Activated naive CD4-positive, alpha-beta T cell treated with anti-CD3 and anti-CD28 coated beads, Interleukin-2, amount 50 U/mL, for 24 hours (primary cell): Measurements from ENCODE around the gene C9orf78.
A peak's percentile ranks its signal among the peaks of the same experiment; 100 is the strongest.

Source experiments
- H3K27ac Mint-ChIP-seq: one replicate; pipeline ENCODE4 v1.8.0; 2021; ENCODE audit warnings: mild to moderate bottlenecking, mixed read lengths
- H3K27me3 Mint-ChIP-seq: one replicate; pipeline ENCODE4 v1.8.0; 2021; ENCODE audit warnings: mixed read lengths
- H3K36me3 Mint-ChIP-seq: one replicate; pipeline ENCODE4 v1.8.0; 2021; ENCODE audit warnings: mixed read lengths
- H3K4me1 Mint-ChIP-seq: one replicate; pipeline ENCODE4 v1.8.0; 2021; ENCODE audit warnings: mixed read lengths
- H3K4me3 Mint-ChIP-seq: one replicate; pipeline ENCODE4 v1.8.0; 2021; ENCODE audit warnings: mild to moderate bottlenecking, mixed read lengths
- H3K9me3 Mint-ChIP-seq: one replicate; pipeline ENCODE4 v1.8.0; 2021; ENCODE audit warnings: mixed read lengths

Gene C9orf78

DNA sequence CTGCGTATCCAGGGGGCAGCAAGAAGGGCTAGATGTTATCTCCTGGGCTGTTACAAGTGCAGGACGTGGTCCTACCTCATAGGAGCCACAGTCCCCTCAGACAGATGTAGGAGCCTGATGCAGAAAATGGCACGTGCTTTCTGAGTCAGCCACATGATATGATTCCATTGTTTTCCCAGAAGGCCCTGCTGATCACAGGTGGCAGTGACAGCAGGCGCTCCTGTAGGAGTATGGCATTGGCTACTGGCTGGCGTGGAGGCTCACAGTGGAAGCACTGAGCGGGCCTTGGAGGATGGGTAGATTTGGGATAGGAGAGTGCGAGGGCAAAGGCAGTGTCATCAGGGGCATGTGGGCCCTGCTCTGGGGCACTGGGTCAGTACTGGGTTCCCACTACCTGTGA lies 22.1 kb upstream of the C9orf78 start:
- H3K9me3 Mint-ChIP-seq: no peaks in the 10 kb centered on the region
- H3K27me3 Mint-ChIP-seq: no peaks in the 10 kb centered on the region
- H3K27ac Mint-ChIP-seq: peak overlapping the region; percentile 72
- H3K36me3 Mint-ChIP-seq: peaks cover 21% of the 10 kb centered on the region
- no peak overlapping the region for H3K4me3 Mint-ChIP-seq
- peaks cover 60% of the 10 kb centered on the region for H3K4me1 Mint-ChIP-seq

DNA sequence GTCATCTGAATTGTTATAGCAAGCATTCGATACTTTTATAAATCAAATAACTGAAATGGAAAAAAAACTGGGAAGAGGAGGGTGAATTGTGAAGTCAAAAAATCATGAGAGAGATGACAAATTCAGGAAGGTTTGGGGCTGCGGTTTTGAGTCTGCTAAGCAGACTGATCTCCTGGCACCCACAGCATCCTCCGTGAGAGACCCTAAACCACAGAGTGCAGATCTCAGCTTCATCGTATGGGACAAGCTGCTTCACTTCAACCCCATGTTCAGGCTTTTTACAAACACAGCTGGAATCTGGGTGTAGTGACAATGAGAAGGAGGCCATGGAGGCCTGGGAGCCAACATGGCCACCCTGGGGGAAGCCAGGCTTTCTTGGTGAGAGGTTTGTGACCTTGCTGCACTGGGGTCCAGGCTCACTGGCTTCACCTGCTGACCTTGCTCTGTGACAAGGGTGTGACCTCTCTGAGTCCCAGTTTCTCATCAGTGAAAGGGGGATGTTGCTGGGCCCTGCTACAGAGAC lies 19.6 kb upstream of the C9orf78 start:
- peak overlapping the region; percentile 46 for H3K4me3 Mint-ChIP-seq
- H3K4me1 Mint-ChIP-seq: peaks cover 52% of the 10 kb centered on the region
- no peaks in the 10 kb centered on the region for H3K9me3 Mint-ChIP-seq
- H3K27me3 Mint-ChIP-seq: no peaks in the 10 kb centered on the region
- H3K27ac Mint-ChIP-seq: peak overlapping the region; percentile 93
- peaks cover 21% of the 10 kb centered on the region for H3K36me3 Mint-ChIP-seq

GRCh38 chr9:129853614-129854013 lies 18.5 kb upstream of the C9orf78 start:
- Mint-ChIP-seq H3K9me3 (no peaks in the 10 kb centered on the region), H3K4me3 (peak overlapping the region; percentile 47), H3K36me3 (peaks cover 21% of the 10 kb centered on the region), H3K4me1 (peaks cover 55% of the 10 kb centered on the region), H3K27me3 (no peaks in the 10 kb centered on the region), H3K27ac (peak overlapping the region; percentile 93)

- peaks cover 21% of the 10 kb centered on the region for H3K36me3 Mint-ChIP-seq
- no peaks in the 10 kb centered on the region for H3K27me3 Mint-ChIP-seq
- no peak overlapping the region for H3K4me3 Mint-ChIP-seq
- peaks cover 59% of the 10 kb centered on the region for H3K4me1 Mint-ChIP-seq
- peak overlapping the region; percentile 35 for H3K27ac Mint-ChIP-seq
- no peaks in the 10 kb centered on the region for H3K9me3 Mint-ChIP-seq
Measured at GRCh38 chr9:129852579-129852978, 17.5 kb upstream of the C9orf78 start.

GRCh38 chr9:129851821-129852220 lies 16.7 kb upstream of the C9orf78 start:
- Mint-ChIP-seq H3K27ac (peak overlapping the region; percentile 65), H3K4me3 (no peak overlapping the region), H3K4me1 (peaks cover 61% of the 10 kb centered on the region), H3K9me3 (no peaks in the 10 kb centered on the region), H3K27me3 (no peaks in the 10 kb centered on the region), H3K36me3 (peaks cover 19% of the 10 kb centered on the region)

- H3K36me3 Mint-ChIP-seq: peaks cover 17% of the 10 kb centered on the region
- H3K27ac Mint-ChIP-seq: no peak overlapping the region
- no peak overlapping the region for H3K4me3 Mint-ChIP-seq
- no peaks in the 10 kb centered on the region for H3K27me3 Mint-ChIP-seq
- H3K4me1 Mint-ChIP-seq: peaks cover 55% of the 10 kb centered on the region
- H3K9me3 Mint-ChIP-seq: no peaks in the 10 kb centered on the region
Measured at GRCh38 chr9:129850821-129851550, 15.9 kb upstream of the C9orf78 start.

- Mint-ChIP-seq H3K9me3 (no peaks in the 10 kb centered on the region), H3K27ac (no peak overlapping the region), H3K36me3 (peaks cover 11% of the 10 kb centered on the region), H3K4me1 (peaks cover 56% of the 10 kb centered on the region), H3K27me3 (no peaks in the 10 kb centered on the region), H3K4me3 (no peak overlapping the region)
Measured at GRCh38 chr9:129849901-129850300, 14.8 kb upstream of the C9orf78 start.

DNA sequence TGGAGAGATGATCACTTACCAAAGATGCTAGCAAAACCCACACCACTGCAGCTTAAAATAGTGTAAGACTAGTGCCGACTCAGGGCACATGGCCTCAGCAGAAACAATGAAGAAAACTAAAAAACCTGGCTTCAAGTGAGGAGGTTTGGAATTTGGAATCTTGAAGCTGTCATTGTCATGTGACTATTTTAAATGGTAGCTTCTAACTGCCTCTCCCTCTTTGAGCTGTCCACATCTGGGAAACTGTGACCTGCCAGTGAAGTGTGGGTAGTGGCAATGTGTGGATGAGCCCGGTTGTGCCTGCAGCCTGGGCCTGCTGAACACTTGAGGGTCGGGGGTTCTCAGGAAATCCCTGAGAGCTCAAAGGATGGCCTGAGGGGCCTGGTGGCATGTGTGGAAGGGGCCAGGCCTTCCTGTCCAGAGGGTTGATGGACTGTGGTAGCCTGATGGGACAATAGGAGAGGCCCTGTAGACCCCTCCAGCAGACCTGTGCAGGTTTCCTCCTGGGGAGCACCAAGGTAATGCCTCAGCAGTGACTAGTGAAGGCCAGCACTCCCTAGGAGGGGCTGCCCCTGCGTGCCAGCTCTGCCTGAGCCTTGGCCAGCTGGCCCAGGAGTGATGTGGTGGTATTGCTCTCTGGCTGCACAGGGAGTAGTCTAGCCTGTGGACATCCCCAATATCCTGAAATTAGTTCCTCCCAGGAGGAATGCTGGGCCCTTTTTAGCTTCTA lies 13.8 kb upstream of the C9orf78 start:
- Mint-ChIP-seq H3K36me3 (peaks cover 8% of the 10 kb centered on the region), H3K9me3 (no peaks in the 10 kb centered on the region), H3K4me1 (peaks cover 50% of the 10 kb centered on the region), H3K27ac (peak overlapping the region; percentile 4), H3K27me3 (no peaks in the 10 kb centered on the region), H3K4me3 (no peak overlapping the region)

GRCh38 chr9:129845373-129845772 lies 10.3 kb upstream of the C9orf78 start:
- Mint-ChIP-seq H3K9me3 (no peaks in the 10 kb centered on the region), H3K4me3 (peak overlapping the region; percentile 51), H3K4me1 (peaks cover 53% of the 10 kb centered on the region), H3K27ac (peak overlapping the region; percentile 91), H3K27me3 (no peaks in the 10 kb centered on the region), H3K36me3 (peaks cover 3% of the 10 kb centered on the region)

DNA sequence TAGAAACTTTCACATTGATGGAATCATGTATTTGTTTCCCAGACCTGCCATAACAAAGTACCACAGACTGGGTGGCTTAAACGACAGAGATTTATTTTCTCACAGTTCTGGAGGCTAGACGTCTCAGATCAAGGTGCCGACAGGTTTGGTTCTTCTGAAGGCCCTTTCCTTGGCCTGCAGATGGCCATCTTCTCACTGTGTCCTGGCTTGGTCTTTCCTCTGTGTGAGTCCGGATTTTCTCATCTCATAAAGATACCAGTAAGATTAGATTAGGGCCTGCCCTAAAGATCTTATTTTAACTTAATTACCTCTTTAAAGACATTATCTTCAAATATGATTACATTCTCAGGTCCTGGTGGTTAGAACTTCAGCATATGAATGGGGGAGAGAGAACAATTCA lies 6.0 kb upstream of the C9orf78 start:
- H3K27ac Mint-ChIP-seq: peak overlapping the region; percentile 74
- H3K4me3 Mint-ChIP-seq: no peak overlapping the region
- no peaks in the 10 kb centered on the region for H3K27me3 Mint-ChIP-seq
- H3K9me3 Mint-ChIP-seq: no peaks in the 10 kb centered on the region
- peaks cover 74% of the 10 kb centered on the region for H3K4me1 Mint-ChIP-seq
- H3K36me3 Mint-ChIP-seq: no peaks in the 10 kb centered on the region

DNA sequence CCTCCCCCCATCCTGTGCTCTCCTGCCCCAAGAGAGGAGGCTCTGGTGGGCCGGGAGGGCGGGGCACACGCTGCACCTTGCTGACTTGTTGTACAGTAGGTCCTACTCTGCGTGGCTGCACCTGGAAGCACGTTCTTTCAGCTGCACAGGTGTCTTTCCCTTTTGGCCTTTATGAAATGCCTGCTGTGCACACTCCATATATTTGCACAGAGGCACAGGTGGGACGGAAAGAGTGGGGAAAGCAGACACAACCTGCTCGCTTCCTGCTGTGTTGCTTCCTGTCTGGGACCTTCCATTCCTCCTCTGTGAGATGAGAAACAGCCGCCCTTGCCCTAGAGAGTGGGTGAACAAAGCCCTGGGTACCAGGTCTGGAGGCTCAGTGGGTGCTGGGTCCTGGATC lies 5.0 kb upstream of the C9orf78 start:
- Mint-ChIP-seq H3K9me3 (no peaks in the 10 kb centered on the region), H3K27ac (peak overlapping the region; percentile 23), H3K27me3 (no peaks in the 10 kb centered on the region), H3K36me3 (no peaks in the 10 kb centered on the region), H3K4me1 (peaks cover 66% of the 10 kb centered on the region), H3K4me3 (peak overlapping the region; percentile 24)

DNA sequence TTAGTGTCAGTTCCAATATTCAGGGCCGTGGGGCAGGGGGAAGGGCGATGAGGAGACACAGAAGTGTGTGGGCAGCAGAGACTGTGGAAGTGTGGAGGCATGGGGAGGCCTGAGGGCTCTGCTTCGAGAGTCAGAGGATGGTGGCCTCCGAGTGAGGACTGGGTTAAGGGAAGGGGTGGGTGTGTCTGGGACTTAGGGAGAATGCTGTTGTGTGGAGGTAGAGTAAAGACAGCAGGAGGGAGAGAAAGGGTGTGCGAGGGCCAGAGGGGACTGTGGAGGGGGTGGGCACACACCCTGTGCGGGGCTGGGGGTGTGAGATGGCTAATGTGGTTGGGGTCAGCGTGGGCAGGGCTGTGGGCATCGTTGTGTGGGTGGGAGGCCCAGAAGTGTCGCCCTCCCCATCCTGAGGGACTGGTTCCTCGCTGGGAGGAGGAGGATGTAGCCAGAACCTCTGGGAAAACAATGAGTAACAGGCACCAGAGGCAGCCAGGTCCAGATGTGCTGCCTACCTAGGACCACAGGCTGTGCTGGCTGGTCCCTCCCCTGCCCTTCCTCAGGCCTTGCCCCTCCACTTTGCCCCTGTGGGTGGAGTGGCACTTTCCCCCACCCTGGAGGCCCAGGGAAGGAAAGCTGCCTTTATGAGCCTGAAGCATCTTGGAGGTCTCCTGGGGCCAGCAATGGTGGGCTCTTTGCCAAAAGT lies 4.4 kb upstream of the C9orf78 start:
- Mint-ChIP-seq H3K4me3 (peak overlapping the region; percentile 48), H3K4me1 (peaks cover 66% of the 10 kb centered on the region), H3K27me3 (no peaks in the 10 kb centered on the region), H3K27ac (peak overlapping the region; percentile 80), H3K9me3 (no peaks in the 10 kb centered on the region), H3K36me3 (no peaks in the 10 kb centered on the region)

DNA sequence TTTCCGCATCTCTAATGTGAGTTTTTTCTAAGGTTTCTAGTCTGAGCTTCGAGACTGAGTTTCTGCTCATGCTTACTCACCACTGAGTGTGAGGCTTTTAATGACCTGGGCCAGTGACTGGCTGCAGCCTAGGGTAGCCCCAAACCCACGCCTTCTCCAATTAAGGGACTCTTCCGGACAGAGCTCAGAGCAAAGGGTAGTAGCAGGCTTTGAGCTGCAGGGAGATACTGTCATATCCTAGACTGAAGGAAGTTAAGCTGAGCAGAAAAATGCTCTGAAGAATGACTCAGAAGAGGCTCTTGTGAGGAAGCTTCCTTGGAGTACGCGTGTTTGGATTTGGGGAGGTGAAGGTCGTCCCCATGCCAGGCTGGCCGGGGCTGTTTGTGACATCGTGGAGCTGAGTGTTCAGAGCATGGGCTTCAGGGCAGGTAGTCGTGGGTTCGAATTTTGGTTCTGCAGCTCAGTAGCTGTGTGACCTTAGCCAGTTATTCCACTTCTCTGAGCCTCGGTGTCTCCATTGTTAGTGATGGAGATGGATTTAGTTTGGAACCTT lies 3.7 kb upstream of the C9orf78 start:
- Mint-ChIP-seq H3K36me3 (no peaks in the 10 kb centered on the region), H3K4me1 (peaks cover 73% of the 10 kb centered on the region), H3K27ac (peak overlapping the region; percentile 80), H3K27me3 (no peaks in the 10 kb centered on the region), H3K9me3 (no peaks in the 10 kb centered on the region), H3K4me3 (peak overlapping the region; percentile 48)

GRCh38 chr9:129836311-129837007 lies 1.4 kb upstream of the C9orf78 start:
- Mint-ChIP-seq H3K27me3 (no peaks in the 10 kb centered on the region), H3K9me3 (no peaks in the 10 kb centered on the region), H3K36me3 (peaks cover 6% of the 10 kb centered on the region), H3K27ac (peak overlapping the region; percentile 56), H3K4me3 (peak overlapping the region; percentile 95), H3K4me1 (peaks cover 74% of the 10 kb centered on the region)

- Mint-ChIP-seq H3K27ac (peak overlapping the region; percentile 56), H3K4me1 (peaks cover 68% of the 10 kb centered on the region), H3K36me3 (peaks cover 6% of the 10 kb centered on the region)
Measured at GRCh38 chr9:129835860-129836223, 767 bp upstream of the C9orf78 start.

More at GRCh38 chr9:129835860-129836223, 767 bp upstream of the C9orf78 start:
- Mint-ChIP-seq H3K4me3 (peak overlapping the region; percentile 95), H3K27me3 (no peaks in the 10 kb centered on the region), H3K9me3 (no peaks in the 10 kb centered on the region)
